Activated T-cell treated with anti-CD3 and anti-CD28 coated beads, Interleukin-2, amount 50 U/mL, for 24 hours (primary cell): ENCODE data around the gene TREM2.

Source experiments
- DNase-seq: peaks from one replicate; pipeline ENCODE4 v3.0.0-alpha.2; 2020
- H3K27ac Mint-ChIP-seq: 2 replicates; pipeline ENCODE4 v1.8.0; 2020; ENCODE audit warnings: mild to moderate bottlenecking, mixed read lengths
- H3K27me3 Mint-ChIP-seq: 2 replicates; pipeline ENCODE4 v1.8.0; 2020; ENCODE audit warnings: mixed read lengths
- H3K36me3 Mint-ChIP-seq: 2 replicates; pipeline ENCODE4 v1.8.0; 2020; ENCODE audit warnings: low read depth, mixed read lengths
- H3K4me1 Mint-ChIP-seq: 2 replicates; pipeline ENCODE4 v1.8.0; 2020; ENCODE audit warnings: low read depth, mixed read lengths
- H3K4me3 Mint-ChIP-seq: 2 replicates; pipeline ENCODE4 v1.8.0; 2020; ENCODE audit warnings: mild to moderate bottlenecking, moderate library complexity, mixed read lengths
- H3K9me3 Mint-ChIP-seq: 2 replicates; pipeline ENCODE4 v1.8.0; 2020; ENCODE audit warnings: mixed read lengths

The TREM2 gene

GRCh38 chr6:41171908-41172307, 9.0 kb upstream of the TREM2 start:
- H3K4me3 Mint-ChIP-seq: no peak overlapping the region

GRCh38 chr6:41170547-41171160, 7.7 kb upstream of the TREM2 start:
- Mint-ChIP-seq H3K27me3 (peaks cover 3% of the 10 kb centered on the region), H3K4me1 (no peaks in the 10 kb centered on the region), H3K27ac (no peak overlapping the region), H3K36me3 (no peaks in the 10 kb centered on the region), H3K9me3 (no peaks in the 10 kb centered on the region), H3K4me3 (no peak overlapping the region)
- no peak for DNase-seq

More at GRCh38 chr6:41171908-41172307, 9.0 kb upstream of the TREM2 start:
- Mint-ChIP-seq H3K36me3 (no peaks in the 10 kb centered on the region), H3K9me3 (no peaks in the 10 kb centered on the region), H3K27me3 (peaks cover 3% of the 10 kb centered on the region), H3K4me1 (no peaks in the 10 kb centered on the region), H3K27ac (no peak overlapping the region)
- no peak for DNase-seq

- Mint-ChIP-seq H3K4me1 (no peaks in the 10 kb centered on the region), H3K4me3 (no peak overlapping the region), H3K27me3 (peaks cover 3% of the 10 kb centered on the region), H3K36me3 (no peaks in the 10 kb centered on the region), H3K27ac (no peak overlapping the region), H3K9me3 (no peaks in the 10 kb centered on the region)
- no peak for DNase-seq
Measured at GRCh38 chr6:41167173-41167963, 4.5 kb upstream of the TREM2 start.

GRCh38 chr6:41164551-41165120, 1.7 kb upstream of the TREM2 start:
- H3K27ac Mint-ChIP-seq: no peak overlapping the region
- H3K9me3 Mint-ChIP-seq: no peaks in the 10 kb centered on the region
- no peaks in the 10 kb centered on the region for H3K4me1 Mint-ChIP-seq
- H3K4me3 Mint-ChIP-seq: no peak overlapping the region
- peaks cover 3% of the 10 kb centered on the region for H3K27me3 Mint-ChIP-seq
- no peaks in the 10 kb centered on the region for H3K36me3 Mint-ChIP-seq
- DNase-seq: no peak

GRCh38 chr6:41163419-41163717, 452 bp upstream of the TREM2 start:
- no peak overlapping the region for H3K27ac Mint-ChIP-seq
- H3K27me3 Mint-ChIP-seq: peaks cover 3% of the 10 kb centered on the region
- no peaks in the 10 kb centered on the region for H3K36me3 Mint-ChIP-seq
- H3K4me1 Mint-ChIP-seq: no peaks in the 10 kb centered on the region
- no peak overlapping the region for H3K4me3 Mint-ChIP-seq
- no peaks in the 10 kb centered on the region for H3K9me3 Mint-ChIP-seq
- DNase-seq: no peak

- no peaks in the 10 kb centered on the region for H3K4me1 Mint-ChIP-seq
- peaks cover 3% of the 10 kb centered on the region for H3K27me3 Mint-ChIP-seq
- DNase-seq: no peak
- H3K9me3 Mint-ChIP-seq: no peaks in the 10 kb centered on the region
- H3K4me3 Mint-ChIP-seq: no peak overlapping the region
- H3K27ac Mint-ChIP-seq: no peak overlapping the region
- no peaks in the 10 kb centered on the region for H3K36me3 Mint-ChIP-seq
Measured at GRCh38 chr6:41161851-41162552, 914 bp downstream of the TREM2 start.

- Mint-ChIP-seq H3K36me3 (no peaks in the 10 kb centered on the region), H3K27ac (no peak overlapping the region), H3K27me3 (peaks cover 3% of the 10 kb centered on the region), H3K9me3 (no peaks in the 10 kb centered on the region), H3K4me1 (no peaks in the 10 kb centered on the region), H3K4me3 (no peak overlapping the region)
- no peak for DNase-seq
Measured at GRCh38 chr6:41161380-41161779, 1.5 kb downstream of the TREM2 start.

- Mint-ChIP-seq H3K36me3 (no peaks in the 10 kb centered on the region), H3K9me3 (no peaks in the 10 kb centered on the region), H3K4me3 (no peak overlapping the region), H3K4me1 (no peaks in the 10 kb centered on the region), H3K27ac (no peak overlapping the region), H3K27me3 (peaks cover 3% of the 10 kb centered on the region)
- DNase-seq: no peak
Measured at GRCh38 chr6:41160933-41161332, 2.0 kb downstream of the TREM2 start.

GRCh38 chr6:41159415-41160082, 3.4 kb downstream of the TREM2 start:
- no peak for DNase-seq
- Mint-ChIP-seq H3K4me3 (no peak overlapping the region), H3K27ac (no peak overlapping the region)

GRCh38 chr6:41157323-41157722, 5.6 kb downstream of the TREM2 start:
- Mint-ChIP-seq H3K27ac (no peak overlapping the region), H3K4me1 (no peaks in the 10 kb centered on the region), H3K36me3 (no peaks in the 10 kb centered on the region), H3K9me3 (no peaks in the 10 kb centered on the region), H3K4me3 (no peak overlapping the region), H3K27me3 (no peaks in the 10 kb centered on the region)
- DNase-seq: no peak

More at GRCh38 chr6:41159415-41160082, 3.4 kb downstream of the TREM2 start:
- Mint-ChIP-seq H3K27me3 (peaks cover 3% of the 10 kb centered on the region), H3K36me3 (no peaks in the 10 kb centered on the region), H3K4me1 (no peaks in the 10 kb centered on the region), H3K9me3 (no peaks in the 10 kb centered on the region)

- Mint-ChIP-seq H3K36me3 (no peaks in the 10 kb centered on the region), H3K27me3 (no peaks in the 10 kb centered on the region), H3K4me1 (no peaks in the 10 kb centered on the region), H3K9me3 (no peaks in the 10 kb centered on the region), H3K4me3 (no peak overlapping the region), H3K27ac (no peak overlapping the region)
- DNase-seq: no peak
Measured at GRCh38 chr6:41156771-41157170, 6.1 kb downstream of the TREM2 start.

GRCh38 chr6:41156001-41156400, 6.9 kb downstream of the TREM2 start:
- DNase-seq: no peak
- Mint-ChIP-seq H3K9me3 (no peaks in the 10 kb centered on the region), H3K36me3 (no peaks in the 10 kb centered on the region), H3K4me1 (no peaks in the 10 kb centered on the region), H3K27ac (no peak overlapping the region), H3K27me3 (no peaks in the 10 kb centered on the region), H3K4me3 (no peak overlapping the region)

- no peaks in the 10 kb centered on the region for H3K27me3 Mint-ChIP-seq
- no peak for DNase-seq
- H3K4me1 Mint-ChIP-seq: no peaks in the 10 kb centered on the region
- no peak overlapping the region for H3K27ac Mint-ChIP-seq
- H3K4me3 Mint-ChIP-seq: no peak overlapping the region
- no peaks in the 10 kb centered on the region for H3K9me3 Mint-ChIP-seq
- H3K36me3 Mint-ChIP-seq: no peaks in the 10 kb centered on the region
Measured at GRCh38 chr6:41155132-41155805, 7.6 kb downstream of the TREM2 start.

- Mint-ChIP-seq H3K27me3 (no peaks in the 10 kb centered on the region), H3K9me3 (no peaks in the 10 kb centered on the region), H3K4me1 (no peaks in the 10 kb centered on the region), H3K36me3 (no peaks in the 10 kb centered on the region), H3K27ac (no peak within 1 kb of the TSS), H3K4me3 (no peak within 1 kb of the TSS)
- no peak for DNase-seq
Measured at GRCh38 chr6:41153992-41154625, 8.8 kb downstream of the TREM2 start, which contains the start of gene TREML1. TREML1 (minus strand) TSS chr6:41154347; CDS start chr6:41154288, 59 bp downstream.
